GM19238 (cell line): ENCODE data around the gene SKOR1.

Experiments used
- DNase-seq: peaks from one replicate; pipeline ENCODE4 v3.0.0; 2011; ENCODE audit warnings: low spot score; ENCODE audit not compliant: insufficient read length

SKOR1 gene

GRCh38 chr15:67816668-67817067 lies 8.6 kb upstream of the SKOR1 start:
- no peak for DNase-seq

- DNase-seq: no peak
These were observed 6.8 kb upstream of the SKOR1 start for GRCh38 chr15:67818464-67818863.

GRCh38 chr15:67819636-67820035 lies 5.7 kb upstream of the SKOR1 start:
- no peak for DNase-seq

GRCh38 chr15:67820122-67820991 lies 5.0 kb upstream of the SKOR1 start:
- no peak for DNase-seq

- DNase-seq: no peak
These were observed 4.1 kb upstream of the SKOR1 start for GRCh38 chr15:67820992-67821783.

- no peak for DNase-seq
These were observed 3.4 kb upstream of the SKOR1 start for GRCh38 chr15:67821784-67822440.

GRCh38 chr15:67822537-67823313 lies 2.6 kb upstream of the SKOR1 start:
- DNase-seq: no peak

- no peak for DNase-seq
These were observed 1.8 kb upstream of the SKOR1 start for GRCh38 chr15:67823314-67824196.

GRCh38 chr15:67824197-67824968 lies 926 bp upstream of the SKOR1 start:
- no peak for DNase-seq

- DNase-seq: no peak
These were observed 790 bp downstream of the SKOR1 start for GRCh38 chr15:67825881-67826716.

- no peak for DNase-seq
These were observed 1.6 kb downstream of the SKOR1 start for GRCh38 chr15:67826717-67827561.

GRCh38 chr15:67827562-67828277 lies 2.4 kb downstream of the SKOR1 start:
- DNase-seq: no peak

GRCh38 chr15:67828278-67828968 lies 3.1 kb downstream of the SKOR1 start:
- DNase-seq: no peak

- DNase-seq: no peak
These were observed 3.8 kb downstream of the SKOR1 start for GRCh38 chr15:67828969-67829646.

GRCh38 chr15:67829647-67830504 lies 4.6 kb downstream of the SKOR1 start:
- no peak for DNase-seq
